ENCODE data around the gene DPP7. TPM values are rescaled to one million over a fixed set of nuclear protein-coding genes. Genes with fewer than 3 reads are reported as not detected.

Gene DPP7
- total RNA-seq, 1 experiment from 2014 or later, result 139 TPM

DNA sequence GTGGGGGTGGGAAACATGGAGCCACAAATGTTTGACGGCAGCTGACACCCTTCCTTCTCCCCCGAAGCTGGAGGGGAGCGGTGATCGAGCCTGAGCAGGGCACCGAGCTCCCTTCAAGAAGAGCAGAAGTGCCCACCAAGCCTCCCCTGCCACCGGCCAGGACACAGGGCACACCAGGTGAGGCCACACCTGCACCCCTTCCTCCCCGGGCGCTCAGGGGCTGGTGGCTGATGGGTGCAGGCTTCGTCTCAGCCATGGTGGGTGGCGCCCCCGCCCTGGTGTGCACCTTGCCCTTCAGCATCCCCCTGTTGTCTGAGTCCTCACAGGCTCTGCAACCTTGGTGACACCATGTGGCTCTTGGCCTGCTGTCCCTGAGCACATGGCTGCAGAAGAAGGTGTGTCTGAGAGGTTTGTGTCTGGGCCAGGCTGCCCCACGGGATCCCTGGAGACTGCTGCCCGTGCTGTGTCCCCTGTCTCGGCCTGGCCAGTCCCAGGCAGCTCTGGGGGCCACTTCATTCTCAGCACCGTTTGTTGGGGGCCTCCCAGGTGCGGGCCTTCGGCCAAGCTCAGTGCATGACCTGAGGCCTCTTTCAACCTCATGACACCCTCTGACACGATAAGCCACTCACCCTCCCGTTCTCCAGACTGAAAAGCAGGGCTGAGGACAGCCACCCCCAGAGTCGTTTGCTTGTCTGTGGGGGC lies 16.6 kb downstream of the DPP7 start:
- H3K27me3 Mint-ChIP-seq (ENCODE audit: insufficient read depth, unreplicated experiment), result no peaks in the 10 kb centered on the region
- intact Hi-C loops (cut with micrococcal nuclease), result no loop called here
- H3K4me3 Mint-ChIP-seq (ENCODE audit: unreplicated experiment), result no peak overlapping the region

DNA sequence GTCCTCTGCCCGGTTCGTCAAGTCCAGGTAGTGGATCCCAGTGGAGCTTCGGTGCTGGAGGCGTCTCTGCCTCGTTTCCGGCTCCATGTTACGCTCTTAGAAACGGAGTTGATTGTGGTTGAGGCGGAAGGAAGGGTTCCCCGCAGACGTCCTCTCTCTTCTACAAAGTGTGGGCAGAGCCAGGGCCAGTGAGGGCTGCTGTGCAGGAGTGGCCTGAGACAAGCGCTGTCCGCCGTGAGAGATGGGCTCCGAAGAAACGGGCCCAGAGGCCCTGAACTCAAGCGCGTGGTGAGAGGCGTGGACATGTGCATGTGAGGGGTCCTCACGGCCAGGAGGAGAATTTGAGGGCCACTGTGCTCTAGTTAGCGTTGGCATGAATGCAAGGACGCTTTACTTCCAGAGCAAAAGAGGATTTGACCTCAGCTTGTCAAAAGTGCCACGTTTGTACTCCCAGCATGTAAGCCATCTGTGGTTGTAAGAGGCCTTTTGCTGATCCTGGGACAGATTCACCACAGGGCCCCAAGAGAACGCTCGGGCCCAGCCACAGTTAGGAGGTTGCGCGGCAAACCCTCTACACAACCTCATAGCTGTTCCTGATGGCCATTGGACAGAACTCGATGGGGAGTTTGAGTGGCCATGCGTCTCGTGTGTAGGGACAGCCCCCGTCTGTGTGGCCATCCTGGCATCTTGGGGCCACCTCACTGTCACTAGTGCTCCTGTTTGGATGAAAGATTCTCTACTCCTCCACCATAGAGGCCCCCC lies 17.6 kb downstream of the DPP7 start:
- BruUV-seq (replicated peaks), result no TSS peak
- CTCF ChIA-PET, result interaction anchor here (0.6 to 1.2 kb wide), 4 partner anchors 12 to 140 kb away, joined by 3 to 4 read pairs (median 3); no protein-coding TSS in a partner anchor

More for the DNA sequence above, 16.6 kb downstream of the DPP7 start:
- POLR2A ChIA-PET, result no interaction called here
- no peaks in the 10 kb centered on the region for H3K9me3 Mint-ChIP-seq (ENCODE audit: unreplicated experiment)
- TF ChIP-seq, protein P1, sequence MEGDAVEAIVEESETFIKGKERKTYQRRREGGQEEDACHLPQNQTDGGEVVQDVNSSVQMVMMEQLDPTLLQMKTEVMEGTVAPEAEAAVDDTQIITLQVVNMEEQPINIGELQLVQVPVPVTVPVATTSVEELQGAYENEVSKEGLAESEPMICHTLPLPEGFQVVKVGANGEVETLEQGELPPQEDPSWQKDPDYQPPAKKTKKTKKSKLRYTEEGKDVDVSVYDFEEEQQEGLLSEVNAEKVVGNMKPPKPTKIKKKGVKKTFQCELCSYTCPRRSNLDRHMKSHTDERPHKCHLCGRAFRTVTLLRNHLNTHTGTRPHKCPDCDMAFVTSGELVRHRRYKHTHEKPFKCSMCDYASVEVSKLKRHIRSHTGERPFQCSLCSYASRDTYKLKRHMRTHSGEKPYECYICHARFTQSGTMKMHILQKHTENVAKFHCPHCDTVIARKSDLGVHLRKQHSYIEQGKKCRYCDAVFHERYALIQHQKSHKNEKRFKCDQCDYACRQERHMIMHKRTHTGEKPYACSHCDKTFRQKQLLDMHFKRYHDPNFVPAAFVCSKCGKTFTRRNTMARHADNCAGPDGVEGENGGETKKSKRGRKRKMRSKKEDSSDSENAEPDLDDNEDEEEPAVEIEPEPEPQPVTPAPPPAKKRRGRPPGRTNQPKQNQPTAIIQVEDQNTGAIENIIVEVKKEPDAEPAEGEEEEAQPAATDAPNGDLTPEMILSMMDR (IDR thresholded peaks at IDR 0.05; ENCODE audit: unreplicated experiment), result no peak
- H3K4me1 Mint-ChIP-seq (ENCODE audit: insufficient read depth, unreplicated experiment), result no peaks in the 10 kb centered on the region
- H3K27ac Mint-ChIP-seq (ENCODE audit: low read depth, unreplicated experiment), result no peak overlapping the region
- no TSS peak for BruUV-seq (replicated peaks)
- peaks cover 56% of the 10 kb centered on the region for H3K36me3 Mint-ChIP-seq (ENCODE audit: insufficient read depth, unreplicated experiment)
- no peak for DNase-seq (ENCODE audit: unreplicated experiment)
- CTCF ChIA-PET, result interaction anchor here (0.9 kb wide), 1 partner anchor 11 kb away, joined by 3 read pairs; no protein-coding TSS in a partner anchor

DNA sequence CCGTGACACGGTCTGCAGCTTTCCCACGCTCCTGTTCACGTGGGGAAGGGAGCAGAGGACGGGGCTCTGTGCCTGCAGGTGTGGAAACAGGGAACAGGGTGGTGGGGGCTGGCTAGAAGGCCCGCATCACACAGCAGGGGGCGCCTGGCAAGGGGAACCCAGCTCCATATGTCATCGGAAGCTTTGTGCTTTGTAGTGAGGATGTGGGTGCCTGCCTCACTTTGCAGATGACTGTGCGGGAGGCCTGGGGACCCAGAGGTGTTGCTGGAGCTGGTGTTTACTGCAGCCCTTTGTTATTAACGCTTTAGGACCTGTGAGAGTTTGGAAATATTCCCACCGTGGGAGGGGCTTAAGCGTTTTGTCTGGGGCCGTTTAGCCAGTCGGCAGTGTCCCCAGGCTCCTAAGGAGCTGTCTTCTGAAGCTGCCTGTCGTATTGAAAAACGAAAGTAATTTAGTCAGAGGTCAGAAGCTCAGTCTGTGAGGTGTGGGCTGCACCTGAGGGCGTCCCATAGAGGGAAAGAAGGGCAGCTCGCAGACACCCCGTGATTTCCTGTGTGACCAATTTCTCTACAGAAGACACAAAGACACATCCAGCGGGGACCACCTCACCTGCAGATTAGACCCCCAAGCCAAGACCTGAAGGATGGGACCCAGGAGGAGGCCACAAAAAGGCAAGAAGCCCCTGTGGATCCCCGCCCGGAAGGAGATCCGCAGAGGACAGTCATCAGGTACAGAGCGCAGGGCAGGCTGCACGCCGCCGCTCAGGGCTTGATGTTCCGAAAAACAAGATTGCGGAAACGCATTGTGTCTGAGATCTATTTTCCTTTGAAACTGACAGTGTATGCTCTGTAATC lies 18.6 kb downstream of the DPP7 start:
- Mint-ChIP-seq H3K36me3 (ENCODE audit: insufficient read depth, unreplicated experiment) (peaks cover 68% of the 10 kb centered on the region), H3K9me3 (ENCODE audit: unreplicated experiment) (no peaks in the 10 kb centered on the region), H3K27me3 (ENCODE audit: insufficient read depth, unreplicated experiment) (no peaks in the 10 kb centered on the region), H3K4me1 (ENCODE audit: insufficient read depth, unreplicated experiment) (no peaks in the 10 kb centered on the region), H3K4me3 (ENCODE audit: unreplicated experiment) (no peak overlapping the region), H3K27ac (ENCODE audit: low read depth, unreplicated experiment) (no peak overlapping the region)
- ChIA-PET CTCF (interaction anchor here (0.6 to 1.2 kb wide), 3 partner anchors 27 to 220 kb away, joined by 3 to 4 read pairs (median 3); no protein-coding TSS in a partner anchor), POLR2A (no interaction called here)
- no peak for DNase-seq (ENCODE audit: unreplicated experiment)
- intact Hi-C loops (cut with micrococcal nuclease), result no loop called here
- no TSS peak for BruUV-seq (replicated peaks)
- TF ChIP-seq, protein P1 (IDR thresholded peaks at IDR 0.05; ENCODE audit: unreplicated experiment), result no peak

More for the DNA sequence above, 17.6 kb downstream of the DPP7 start:
- Mint-ChIP-seq H3K4me1 (ENCODE audit: insufficient read depth, unreplicated experiment) (no peaks in the 10 kb centered on the region), H3K9me3 (ENCODE audit: unreplicated experiment) (no peaks in the 10 kb centered on the region), H3K4me3 (ENCODE audit: unreplicated experiment) (no peak overlapping the region), H3K27me3 (ENCODE audit: insufficient read depth, unreplicated experiment) (no peaks in the 10 kb centered on the region), H3K27ac (ENCODE audit: low read depth, unreplicated experiment) (no peak overlapping the region), H3K36me3 (ENCODE audit: insufficient read depth, unreplicated experiment) (peaks cover 64% of the 10 kb centered on the region)
- intact Hi-C loops (cut with micrococcal nuclease), result no loop called here
- POLR2A ChIA-PET, result no interaction called here
- TF ChIP-seq, protein P1 (IDR thresholded peaks at IDR 0.05; ENCODE audit: unreplicated experiment), result no peak
- DNase-seq (ENCODE audit: unreplicated experiment), result no peak

Data from MCF 10A (cell line).